HL-60 (cell line): ENCODE results near the gene MDP1.
A peak's percentile ranks its signal among the peaks of the same experiment; 100 is the strongest.

ENCODE experiments used
- DNase-seq, 2 experiments: peaks; one replicate each; pipeline ENCODE4 v3.0.0-alpha.2; 2010 to 2020; ENCODE audit warnings: low read depth in 1 of 2, low spot score in 1 of 2
- H3K27ac ChIP-seq: fragments of 250-450 bp; sonication (Bioruptor Pico); replicated peaks from 2 replicates; pipeline ENCODE4 v1.5.1; 2020; ENCODE audit warnings: mild to moderate bottlenecking, moderate library complexity
- H3K27me3 ChIP-seq: fragments of 250-450 bp; sonication (Bioruptor Pico); 2 replicates; pipeline ENCODE4 v1.5.1; 2021; ENCODE audit warnings: mild to moderate bottlenecking, moderate library complexity; ENCODE audit not compliant: insufficient read depth, poor library complexity, severe bottlenecking
- H3K4me3 ChIP-seq: replicated peaks from 2 replicates; pipeline ENCODE4 v1.5.1; 2011; ENCODE audit warnings: mild to moderate bottlenecking, control low read depth, low read length; ENCODE audit not compliant: insufficient read depth
- GABPA ChIP-seq: IDR thresholded peaks from 2 replicates; pipeline ENCODE4 v1.6.1; 2012; ENCODE audit warnings: low read depth
- POLR2AphosphoS5 ChIP-seq: IDR thresholded peaks from 2 replicates; pipeline ENCODE4 v1.6.1; 2012; ENCODE audit warnings: low read depth
- SPI1 ChIP-seq: IDR thresholded peaks from 2 replicates; pipeline ENCODE4 v1.6.1; 2012; ENCODE audit warnings: low read depth, mild to moderate bottlenecking, borderline replicate concordance
- TF ChIP-seq, protein P1 (sequence below): IDR thresholded peaks from 2 replicates; pipeline ENCODE4 v1.6.1; 2012; ENCODE audit warnings: low read depth; ENCODE audit not compliant: insufficient replicate concordance
- TF ChIP-seq, protein P2 (sequence below): IDR thresholded peaks from one replicate; pipeline ENCODE4 v1.5.1; 2011; ENCODE audit warnings: low read length, control low read depth, inconsistent platforms; ENCODE audit not compliant: insufficient read depth

The MDP1 gene

DNA sequence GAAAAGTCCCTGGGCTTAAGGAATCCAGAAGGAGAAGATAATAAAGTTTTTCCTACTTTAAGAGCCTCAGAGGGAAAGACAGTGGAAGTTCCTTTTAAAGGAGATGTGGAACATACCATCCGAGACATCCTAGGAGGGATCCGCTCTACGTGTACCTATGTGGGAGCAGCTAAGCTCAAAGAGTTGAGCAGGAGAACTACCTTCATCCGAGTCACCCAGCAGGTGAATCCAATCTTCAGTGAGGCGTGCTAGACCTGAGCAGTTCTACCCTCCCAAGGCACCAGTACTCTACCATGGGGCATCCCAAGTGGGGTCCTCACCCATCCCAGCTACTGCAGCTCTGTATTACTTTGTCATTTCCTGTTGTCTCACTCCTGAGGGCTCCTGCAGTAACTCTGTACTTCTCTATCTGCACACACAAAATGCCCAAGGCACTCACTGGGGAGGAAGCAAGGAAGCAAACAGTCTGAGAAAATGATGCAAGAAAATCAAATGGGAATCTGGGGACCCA is 22.7 kb upstream of the MDP1 start:
- DNase-seq: no peak
- Histone ChIP-seq H3K4me3 (no peak overlapping the region), H3K27me3 (no peaks in the 10 kb centered on the region), H3K27ac (no peak overlapping the region)
- TF ChIP-seq POLR2AphosphoS5 (no peak), SPI1 (no peak), GABPA (no peak)
- TF ChIP-seq, protein P1, sequence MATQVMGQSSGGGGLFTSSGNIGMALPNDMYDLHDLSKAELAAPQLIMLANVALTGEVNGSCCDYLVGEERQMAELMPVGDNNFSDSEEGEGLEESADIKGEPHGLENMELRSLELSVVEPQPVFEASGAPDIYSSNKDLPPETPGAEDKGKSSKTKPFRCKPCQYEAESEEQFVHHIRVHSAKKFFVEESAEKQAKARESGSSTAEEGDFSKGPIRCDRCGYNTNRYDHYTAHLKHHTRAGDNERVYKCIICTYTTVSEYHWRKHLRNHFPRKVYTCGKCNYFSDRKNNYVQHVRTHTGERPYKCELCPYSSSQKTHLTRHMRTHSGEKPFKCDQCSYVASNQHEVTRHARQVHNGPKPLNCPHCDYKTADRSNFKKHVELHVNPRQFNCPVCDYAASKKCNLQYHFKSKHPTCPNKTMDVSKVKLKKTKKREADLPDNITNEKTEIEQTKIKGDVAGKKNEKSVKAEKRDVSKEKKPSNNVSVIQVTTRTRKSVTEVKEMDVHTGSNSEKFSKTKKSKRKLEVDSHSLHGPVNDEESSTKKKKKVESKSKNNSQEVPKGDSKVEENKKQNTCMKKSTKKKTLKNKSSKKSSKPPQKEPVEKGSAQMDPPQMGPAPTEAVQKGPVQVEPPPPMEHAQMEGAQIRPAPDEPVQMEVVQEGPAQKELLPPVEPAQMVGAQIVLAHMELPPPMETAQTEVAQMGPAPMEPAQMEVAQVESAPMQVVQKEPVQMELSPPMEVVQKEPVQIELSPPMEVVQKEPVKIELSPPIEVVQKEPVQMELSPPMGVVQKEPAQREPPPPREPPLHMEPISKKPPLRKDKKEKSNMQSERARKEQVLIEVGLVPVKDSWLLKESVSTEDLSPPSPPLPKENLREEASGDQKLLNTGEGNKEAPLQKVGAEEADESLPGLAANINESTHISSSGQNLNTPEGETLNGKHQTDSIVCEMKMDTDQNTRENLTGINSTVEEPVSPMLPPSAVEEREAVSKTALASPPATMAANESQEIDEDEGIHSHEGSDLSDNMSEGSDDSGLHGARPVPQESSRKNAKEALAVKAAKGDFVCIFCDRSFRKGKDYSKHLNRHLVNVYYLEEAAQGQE: no peak
- TF ChIP-seq, protein P2, sequence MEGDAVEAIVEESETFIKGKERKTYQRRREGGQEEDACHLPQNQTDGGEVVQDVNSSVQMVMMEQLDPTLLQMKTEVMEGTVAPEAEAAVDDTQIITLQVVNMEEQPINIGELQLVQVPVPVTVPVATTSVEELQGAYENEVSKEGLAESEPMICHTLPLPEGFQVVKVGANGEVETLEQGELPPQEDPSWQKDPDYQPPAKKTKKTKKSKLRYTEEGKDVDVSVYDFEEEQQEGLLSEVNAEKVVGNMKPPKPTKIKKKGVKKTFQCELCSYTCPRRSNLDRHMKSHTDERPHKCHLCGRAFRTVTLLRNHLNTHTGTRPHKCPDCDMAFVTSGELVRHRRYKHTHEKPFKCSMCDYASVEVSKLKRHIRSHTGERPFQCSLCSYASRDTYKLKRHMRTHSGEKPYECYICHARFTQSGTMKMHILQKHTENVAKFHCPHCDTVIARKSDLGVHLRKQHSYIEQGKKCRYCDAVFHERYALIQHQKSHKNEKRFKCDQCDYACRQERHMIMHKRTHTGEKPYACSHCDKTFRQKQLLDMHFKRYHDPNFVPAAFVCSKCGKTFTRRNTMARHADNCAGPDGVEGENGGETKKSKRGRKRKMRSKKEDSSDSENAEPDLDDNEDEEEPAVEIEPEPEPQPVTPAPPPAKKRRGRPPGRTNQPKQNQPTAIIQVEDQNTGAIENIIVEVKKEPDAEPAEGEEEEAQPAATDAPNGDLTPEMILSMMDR: no peak

- H3K4me3 ChIP-seq: no peak overlapping the region
- TF ChIP-seq SPI1 (no peak), POLR2AphosphoS5 (no peak), GABPA (no peak)
- TF ChIP-seq, protein P1: no peak
- TF ChIP-seq, protein P2: no peak
- no peak for DNase-seq
- no peak overlapping the region for H3K27ac ChIP-seq
- H3K27me3 ChIP-seq: no peaks in the 10 kb centered on the region
Measured at GRCh38 chr14:24238123-24238522, 22.3 kb upstream of the MDP1 start.

- Histone ChIP-seq H3K27ac (no peak overlapping the region), H3K27me3 (no peaks in the 10 kb centered on the region), H3K4me3 (no peak overlapping the region)
- TF ChIP-seq POLR2AphosphoS5 (0 out of 2 replicates have a peak, but pooled peaks have one; percentile 19), SPI1 (no peak)
- no peak for DNase-seq
Measured at GRCh38 chr14:24237463-24237955, 21.6 kb upstream of the MDP1 start.

GRCh38 chr14:24236689-24237462 is 21.0 kb upstream of the MDP1 start:
- H3K27me3 ChIP-seq: no peaks in the 10 kb centered on the region
- TF ChIP-seq, protein P2: no peak
- 0 out of 2 replicates have a peak, but pooled peaks have one; percentile 7 for TF ChIP-seq POLR2AphosphoS5
- TF ChIP-seq, protein P1: no peak
- H3K4me3 ChIP-seq: no peak overlapping the region
- DNase-seq: no peak
- no peak overlapping the region for H3K27ac ChIP-seq
